Heart left ventricle (tissue), 16 donors: ENCODE measurements around the gene TMEM143. TPM values are rescaled to one million over a fixed set of nuclear protein-coding genes. Genes with fewer than 3 reads are reported as not detected.

Source experiments
- ATAC-seq, 4 donors: fragments of 200-7000 bp; cut with Tn5 transposase; one replicate each; pipeline ENCODE4 v1.9.1; 2020 to 2022; ENCODE audit warnings: moderate library complexity in 4 of 4, mild to moderate bottlenecking in 3 of 4, moderate number of reproducible peaks in 1 of 4
- DNase-seq, 5 donors: peaks; one replicate each; pipeline ENCODE4 v3.0.0-alpha.2; 2020
- H3K27ac ChIP-seq, 12 donors: fragments of 200-600 bp; sonication (generic) in 4 of 12; one replicate each; pipeline versions ENCODE4 v1.5.0 to v1.8.0; 2016 to 2022; ENCODE audit warnings: mild to moderate bottlenecking in 2 of 12
- H3K27me3 ChIP-seq, 9 donors: fragments of 200-600 bp; sonication (generic) in 2 of 9; one replicate each; pipeline versions ENCODE4 v1.5.1 to v1.8.0; 2016 to 2022; ENCODE audit warnings: mild to moderate bottlenecking in 3 of 9
- H3K36me3 ChIP-seq, 9 donors: fragments of 200-600 bp; sonication (generic) in 2 of 9; one replicate each; pipeline versions ENCODE4 v1.5.0 to v1.8.0; 2018 to 2022; ENCODE audit warnings: mild to moderate bottlenecking in 2 of 9
- H3K4me1 ChIP-seq, 12 donors: fragments of 200-600 bp; sonication (generic) in 4 of 12; one replicate each; pipeline versions ENCODE4 v1.5.0 to v1.8.0; 2016 to 2022; ENCODE audit warnings: mild to moderate bottlenecking in 3 of 12
- H3K4me3 ChIP-seq, 12 donors: fragments of 200-600 bp; sonication (generic) in 4 of 12; one replicate each; pipeline versions ENCODE4 v1.5.0 to v1.8.0; 2017 to 2022; ENCODE audit warnings: mild to moderate bottlenecking in 9 of 12, moderate library complexity in 4 of 12
- H3K9me3 ChIP-seq, 12 donors: fragments of 200-600 bp; sonication (generic) in 4 of 12; one replicate each; pipeline versions ENCODE4 v1.5.0 to v1.8.0; 2016 to 2022; ENCODE audit warnings: mild to moderate bottlenecking in 1 of 12
- CTCF ChIP-seq, 12 donors: fragments of 200-600 bp; sonication (generic) in 4 of 12; IDR thresholded peaks; one replicate each; pipeline versions ENCODE4 v1.5.0 to v1.8.0; 2018 to 2022; ENCODE audit warnings: antibody characterized with exemption in 12 of 12, mild to moderate bottlenecking in 5 of 12
- POLR2A ChIP-seq, 2 donors: fragments of 450-650 bp; IDR thresholded peaks; one replicate each; pipeline ENCODE4 v1.6.1; 2017; ENCODE audit warnings: antibody characterized with exemption in 2 of 2, mild to moderate bottlenecking in 2 of 2, moderate library complexity in 2 of 2
- WGBS, 4 donors: extraction: QIAGEN DNeasy Blood & Tissue Kit in 2 of 4; methylation state at CpG; one replicate each; pipeline versions ENCODE4 v1.1.5 to v1.1.7; 2013 to 2018; 5-methylcytosine and 5-hydroxymethylcytosine counted together
- intact Hi-C, 10 donors: fragments of 100-400 bp; cut with DNase I; formaldehyde crosslinking; loops; one replicate each; pipeline versions ENCODE4 v1.11.1 to v1.14.2; 2022
- long read RNA-seq, 3 donors: library from polyadenylated mRNA; unstranded; transcript quantifications; one replicate each; pipeline ENCODE4 v2.0.0, GENCODE V29; 2020 to 2021
- polyA plus RNA-seq, 2 donors: library from polyadenylated mRNA; stranded (reverse); fragments of 200-250 nt; gene quantifications; one replicate each; pipeline ENCODE4 v1.2.3, GENCODE V29; 2013
- total RNA-seq, 9 donors: library from RNA; depleted of rRNA in 2 of 9; stranded (reverse); fragments of >200 nt in 2 of 9; fragmentation: NEBNext Ultra II Directional in 3 of 9; extraction: Animal tissue kit (Norgen Biotek cat#: 25700) in 3 of 9; gene quantifications; one replicate each; pipeline versions ENCODE4 v1.1.0 to v1.2.4, GENCODE V29; 2016 to 2023
- donor health status: ischemic (EF 13 %, LVEDD 7.1; RV severe dilation, severe dysfunction).
- donor health status: healthy with polysubstance abuse.
- donor health status: DM: no; HTN: yes; CAD: no.
- donor health status: DM: no; HTN: no; CAD: no.
- donor health status: ischemic (EF 25% LVEDD 6.9; RV normal size, moderate dysfunction).
- donor health status: ischemic (EF 25% LVEDD 5.7; RV mildly dilated, moderate dysfunction).
- donor health status: healthy.
- donor health status: DM: yes; HTN: yes; CAD: no.
- donor health status: ischemic (EF 35%, LVEDD 5.7; RV mildly dilated, moderate dysfunction).
- donor health status: nonischemic (EF 11% LVEDD 7.7; RV severe dilation, severe dysfunction).
- donor health status: DM: yes; HTN: yes; CAD: no.
- donor health status: PGD.
- donor health status: ischemic (EF 29% LVEDD 5.4; RV normal size, mild dysfunction).
- donor health status: nonischemic (EF 23%, LVEDD 6.1; RV moderate dilation, normal function).

The TMEM143 gene
- total RNA-seq (10 to 100 TPM; 28.3 to 96.1 (median 66.2) TPM), polyA plus RNA-seq (10 to 100 TPM; 12.9 to 41.0 TPM)
- long read RNA-seq, donor 1, transcript TMEM143-201 (8 exons, 2,560 nt) = major isoform, 17 of 56 reads
- long read RNA-seq, donor 1, transcript TMEM143-203 (7 exons, 2,272 nt) = minor isoform, 8 of 56 reads
- long read RNA-seq, donor 1, partial matches to known transcripts = 23 of 56 reads
- long read RNA-seq, donor 1, other reads (novel, unspliced or antisense) = 3 of 56 reads
- long read RNA-seq, donor 2, transcript TMEM143-201 (8 exons, 2,560 nt) = major isoform, 33 of 75 reads
- long read RNA-seq, donor 2, transcript TMEM143-203 (7 exons, 2,272 nt) = minor isoform, 16 of 75 reads
- long read RNA-seq, donor 2, partial matches to known transcripts = 16 of 75 reads
- long read RNA-seq, donor 2, other reads (novel, unspliced or antisense) = 10 of 75 reads
- long read RNA-seq, donor 3, partial matches to known transcripts = 4 of 13 reads
- long read RNA-seq, donor 3, other reads (novel, unspliced or antisense) = 4 of 13 reads

DNA sequence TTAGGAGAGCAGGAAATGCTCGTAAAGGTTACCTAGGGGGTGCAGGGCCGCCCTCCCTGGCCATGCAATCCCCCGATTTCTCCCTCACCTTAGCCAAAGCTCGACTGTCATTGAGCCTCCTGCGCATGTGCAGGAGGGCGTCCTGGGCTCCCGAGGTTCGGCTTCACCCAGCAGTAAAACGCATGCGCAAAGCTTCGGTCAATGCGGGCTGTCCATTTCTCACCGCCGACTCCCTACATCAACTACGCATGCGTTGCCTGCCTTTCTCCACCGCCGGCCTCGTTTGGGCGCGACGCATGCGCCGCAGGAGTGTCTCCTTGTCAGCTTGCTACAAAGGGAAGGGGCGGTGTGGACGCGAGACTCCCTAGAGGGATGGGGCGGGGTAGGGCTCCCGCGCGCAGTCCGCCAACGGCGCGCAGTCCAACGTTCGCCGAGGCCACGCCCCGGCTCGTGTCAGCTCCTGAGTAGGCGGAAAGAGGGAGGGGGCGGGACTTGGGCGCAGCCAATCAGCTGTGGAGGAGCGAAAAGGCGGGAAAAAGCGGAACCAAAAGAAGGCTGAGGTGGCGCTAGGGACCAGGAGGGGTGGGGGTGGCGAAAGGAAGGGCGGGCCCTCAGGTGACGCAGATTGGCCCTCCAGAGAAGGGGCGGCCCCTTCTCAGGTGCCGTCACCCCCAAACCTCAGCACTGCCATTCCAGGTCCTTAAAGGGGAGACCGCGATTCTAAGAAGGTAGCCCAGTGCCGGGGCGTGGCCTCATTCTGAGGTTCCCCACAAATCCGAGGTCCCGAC is at the start of gene TMEM143, which contains the start of gene SYNGR4:
Gene TMEM143 (minus strand): TSS at position 131 of the 788 bp plus-strand sequence. CDS start 20 bp downstream, at position 111.
Gene SYNGR4 (plus strand): TSS at position 558 of the 788 bp plus-strand sequence. CDS start 1,476 bp downstream, outside the sequence.
- H3K36me3 ChIP-seq = peaks cover 0 to 8% (median 3%) of the 10 kb centered on the region in 9 donors
- H3K27me3 ChIP-seq = no peaks in the 10 kb centered on the region
- H3K4me3 ChIP-seq = peak within 1 kb of the TSS; percentile 57 to 85 (median 68)
- DNase-seq (peak; percentile 99 to 100 (median 99)), ATAC-seq (peak; percentile 95 to 97 (median 96))
- intact Hi-C loops = loop anchor here in 3 of 10 donors (2.0 to 5.0 kb wide), 2 partner anchors 27 to 42 kb away; partner anchors contain the start of gene KDELR1 (in 1 of the 3)
- H3K27ac ChIP-seq = peak within 1 kb of the TSS; percentile 82 to 100 (median 95)
- no peak for TF ChIP-seq CTCF (IDR thresholded peaks at IDR 0.05)
- TF ChIP-seq POLR2A (IDR thresholded peaks at IDR 0.05) = peak in 1 of 2 donors; percentile 59
- 0 to 1% (median 1%) methylated on average over 48 to 59 of the region's 59 CpGs for WGBS, 4 donors
- peaks cover 0 to 18% (median 5%) of the 10 kb centered on the region in 12 donors for H3K4me1 ChIP-seq
- no peaks in the 10 kb centered on the region for H3K9me3 ChIP-seq

- DNase-seq (no peak), ATAC-seq (no peak)
- no peak overlapping the region for H3K27ac ChIP-seq
- H3K36me3 ChIP-seq = no peaks in the 10 kb centered on the region
- TF ChIP-seq POLR2A (IDR thresholded peaks at IDR 0.05) (no peak), CTCF (IDR thresholded peaks at IDR 0.05) (no peak)
- intact Hi-C loops = no loop called here
- H3K4me1 ChIP-seq = peaks cover 0 to 6% (median 0%) of the 10 kb centered on the region in 12 donors
- H3K4me3 ChIP-seq = no peak overlapping the region
- H3K27me3 ChIP-seq = peaks cover 0 to 11% (median 0%) of the 10 kb centered on the region in 9 donors
- no peaks in the 10 kb centered on the region for H3K9me3 ChIP-seq
- WGBS, 4 donors = 75 to 85% (median 79%) methylated on average over 13 of the region's 13 CpGs
Observed at GRCh38 chr19:48405850-48406249, 42.1 kb upstream of the TMEM143 start.

DNA sequence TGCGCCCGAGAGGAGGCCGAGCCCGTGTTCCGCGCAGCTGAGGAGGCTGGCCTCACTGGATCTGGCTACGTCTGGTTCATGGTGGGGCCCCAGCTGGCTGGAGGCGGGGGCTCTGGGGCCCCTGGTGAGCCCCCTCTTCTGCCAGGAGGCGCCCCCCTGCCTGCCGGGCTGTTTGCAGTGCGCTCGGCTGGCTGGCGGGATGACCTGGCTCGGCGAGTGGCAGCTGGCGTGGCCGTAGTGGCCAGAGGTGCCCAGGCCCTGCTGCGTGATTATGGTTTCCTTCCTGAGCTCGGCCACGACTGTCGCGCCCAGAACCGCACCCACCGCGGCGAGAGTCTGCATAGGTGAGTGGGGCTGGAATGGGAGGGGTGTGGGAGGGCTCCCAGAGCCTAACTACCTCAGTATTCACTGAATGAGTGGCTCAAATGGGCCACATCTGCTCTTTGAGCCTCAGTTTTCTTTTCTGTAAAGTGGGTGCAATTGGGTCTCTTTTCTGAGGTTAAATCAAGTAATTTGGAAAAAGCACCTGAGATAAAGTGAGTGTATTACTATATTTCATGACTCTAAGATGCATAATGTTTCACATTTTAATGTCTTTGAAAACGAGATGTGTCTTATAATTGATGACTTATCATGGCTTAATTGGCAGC is 41.4 kb upstream of the TMEM143 start:
- no peaks in the 10 kb centered on the region for H3K9me3 ChIP-seq
- DNase-seq (no peak), ATAC-seq (no peak)
- H3K4me1 ChIP-seq = peaks cover 0 to 11% (median 0%) of the 10 kb centered on the region in 12 donors
- TF ChIP-seq CTCF (IDR thresholded peaks at IDR 0.05) = no peak
- no peak for TF ChIP-seq POLR2A (IDR thresholded peaks at IDR 0.05)
- no peak overlapping the region for H3K4me3 ChIP-seq
- H3K27ac ChIP-seq = no peak overlapping the region
- intact Hi-C loops = no loop called here
- WGBS, 4 donors = 90 to 92% (median 91%) methylated on average over 16 to 27 of the region's 27 CpGs
- H3K36me3 ChIP-seq = no peaks in the 10 kb centered on the region
- H3K27me3 ChIP-seq = peaks cover 0 to 11% (median 0%) of the 10 kb centered on the region in 9 donors
